ENCODE results near the gene EAF2. TPM values are rescaled to one million over a fixed set of nuclear protein-coding genes. Genes with fewer than 3 reads are reported as not detected.

The EAF2 gene
- total and polyA plus RNA-seq, 12 donors, result 1.8 to 7.4 (median 3.5) TPM

DNA sequence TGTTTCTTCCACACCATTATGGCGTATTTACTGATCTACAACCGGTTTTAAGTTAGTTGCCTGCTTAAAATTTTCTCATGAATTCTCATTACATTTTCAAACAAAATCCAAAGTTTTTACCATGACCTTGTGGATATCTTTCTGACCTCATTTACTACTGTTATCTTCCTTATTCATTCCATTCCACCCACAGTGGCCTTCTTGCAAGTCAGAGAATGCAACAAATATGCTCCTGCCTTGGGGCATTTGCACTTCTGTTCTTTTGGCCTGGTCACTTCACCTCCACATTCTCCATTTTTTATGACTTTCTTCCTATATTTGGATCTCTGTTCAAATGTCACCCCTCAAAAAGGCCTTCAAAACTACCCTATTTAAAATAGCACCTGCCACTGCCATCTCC, 50.4 kb downstream of the EAF2 start:
- Histone ChIP-seq H3K4me3 (no peak overlapping the region), H3K27me3 (no peaks in the 10 kb centered on the region), H3K36me3 (no peaks in the 10 kb centered on the region), H3K4me1 (no peaks in the 10 kb centered on the region), H3K9me3 (no peaks in the 10 kb centered on the region), H3K27ac (no peak overlapping the region)
- 88 to 95% methylated on average over 2 of the region's 2 CpGs for WGBS, 2 donors
- DNase-seq (no peak), ATAC-seq (no peak)
- TF ChIP-seq, protein P1, sequence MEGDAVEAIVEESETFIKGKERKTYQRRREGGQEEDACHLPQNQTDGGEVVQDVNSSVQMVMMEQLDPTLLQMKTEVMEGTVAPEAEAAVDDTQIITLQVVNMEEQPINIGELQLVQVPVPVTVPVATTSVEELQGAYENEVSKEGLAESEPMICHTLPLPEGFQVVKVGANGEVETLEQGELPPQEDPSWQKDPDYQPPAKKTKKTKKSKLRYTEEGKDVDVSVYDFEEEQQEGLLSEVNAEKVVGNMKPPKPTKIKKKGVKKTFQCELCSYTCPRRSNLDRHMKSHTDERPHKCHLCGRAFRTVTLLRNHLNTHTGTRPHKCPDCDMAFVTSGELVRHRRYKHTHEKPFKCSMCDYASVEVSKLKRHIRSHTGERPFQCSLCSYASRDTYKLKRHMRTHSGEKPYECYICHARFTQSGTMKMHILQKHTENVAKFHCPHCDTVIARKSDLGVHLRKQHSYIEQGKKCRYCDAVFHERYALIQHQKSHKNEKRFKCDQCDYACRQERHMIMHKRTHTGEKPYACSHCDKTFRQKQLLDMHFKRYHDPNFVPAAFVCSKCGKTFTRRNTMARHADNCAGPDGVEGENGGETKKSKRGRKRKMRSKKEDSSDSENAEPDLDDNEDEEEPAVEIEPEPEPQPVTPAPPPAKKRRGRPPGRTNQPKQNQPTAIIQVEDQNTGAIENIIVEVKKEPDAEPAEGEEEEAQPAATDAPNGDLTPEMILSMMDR (IDR thresholded peaks at IDR 0.05), result no peak
- intact Hi-C loops (cut with DNase I), result loop anchor here in 1 of 10 donors (10.0 kb wide), 1 partner anchor 109 kb away; no protein-coding TSS in a partner anchor

DNA sequence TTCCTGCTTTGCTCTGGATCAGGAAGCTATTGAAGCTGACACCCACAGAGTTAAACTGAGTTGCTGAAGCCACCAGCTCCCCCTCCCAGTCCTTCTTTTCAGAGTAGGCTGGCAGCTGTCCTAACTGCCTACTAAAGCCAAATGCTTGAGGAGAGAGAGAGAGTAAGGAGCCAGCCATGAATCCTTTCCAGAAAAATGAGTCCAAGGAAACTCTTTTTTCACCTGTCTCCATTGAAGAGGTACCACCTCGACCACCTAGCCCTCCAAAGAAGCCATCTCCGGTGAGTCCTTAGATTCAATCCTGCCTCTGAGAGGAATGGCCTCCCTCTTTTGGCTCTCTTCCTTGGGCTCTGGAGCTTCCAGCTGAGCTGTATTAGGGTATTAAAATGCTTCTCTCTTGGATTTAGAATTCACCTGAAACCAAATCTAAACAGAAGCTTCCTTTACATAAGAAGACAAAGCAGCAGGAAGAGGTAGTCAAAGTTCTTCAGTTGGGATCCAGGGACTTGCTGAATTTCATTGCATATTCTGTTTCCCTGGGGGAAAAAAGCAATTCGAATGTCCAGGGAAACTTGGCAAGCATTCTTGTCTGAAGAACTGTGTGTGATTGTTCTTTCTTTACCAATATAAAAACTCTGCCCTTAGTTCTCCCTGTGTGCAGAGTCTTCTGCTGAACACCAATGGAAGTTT, 59.4 kb downstream of the EAF2 start, which contains the start of gene SLC15A2:
Gene SLC15A2, plus strand, starts transcription at position 101 of the 690 bp plus-strand sequence. Its CDS starts 76 bp downstream, at position 177.
- WGBS, 2 donors, result 9 to 12% methylated on average over 3 of the region's 3 CpGs
- H3K27me3 ChIP-seq, result no peaks in the 10 kb centered on the region
- ATAC-seq (peak in 7 of 8 donors; percentile 58 to 87 (median 75)), DNase-seq (peak in 1 of 2 donors; percentile 38)
- TF ChIP-seq, protein P1 (IDR thresholded peaks at IDR 0.05), result no peak
- peaks cover 0 to 22% (median 0%) of the 10 kb centered on the region in 9 donors for H3K36me3 ChIP-seq
- H3K4me1 ChIP-seq, result peaks cover 0 to 19% (median 4%) of the 10 kb centered on the region in 9 donors
- H3K27ac ChIP-seq, result peak within 1 kb of the TSS in 5 of 10 donors; percentile 14 to 50 (median 37)
- H3K9me3 ChIP-seq, result no peaks in the 10 kb centered on the region
- H3K4me3 ChIP-seq, result peak within 1 kb of the TSS in 7 of 10 donors; percentile 1 to 39 (median 23)
- intact Hi-C loops (cut with DNase I), result no loop called here

DNA sequence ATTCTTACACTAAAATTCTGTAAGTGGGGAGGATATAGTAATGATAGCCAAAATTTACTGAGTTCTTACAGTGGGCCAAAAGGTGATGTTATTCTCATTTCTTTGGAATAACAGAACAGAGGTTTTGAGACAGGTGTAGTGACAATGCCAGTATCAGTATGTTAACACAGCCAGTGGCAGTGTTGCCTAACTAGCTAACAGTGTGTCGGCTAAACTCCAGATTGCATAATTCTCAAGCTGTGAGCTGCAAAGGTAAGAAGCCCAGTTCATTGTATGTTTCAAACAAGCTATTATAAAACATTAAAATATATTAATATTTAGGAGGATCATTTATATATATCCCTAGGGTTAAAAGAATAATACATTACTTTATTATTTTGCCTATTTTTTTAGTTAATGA, 60.1 kb downstream of the EAF2 start:
- peak in 5 of 8 donors; percentile 46 to 70 (median 50) for ATAC-seq
- TF ChIP-seq, protein P1 (IDR thresholded peaks at IDR 0.05), result no peak
- no peak for DNase-seq
- H3K4me1 ChIP-seq, result peaks cover 0 to 19% (median 4%) of the 10 kb centered on the region in 9 donors
- H3K27me3 ChIP-seq, result no peaks in the 10 kb centered on the region
- peak overlapping the region in 5 of 10 donors; percentile 4 to 39 (median 36) for H3K4me3 ChIP-seq
- 0% methylated on average over 1 of the region's 1 CpG for WGBS, 2 donors
- H3K27ac ChIP-seq, result no peak overlapping the region
- intact Hi-C loops (cut with DNase I), result no loop called here
- no peaks in the 10 kb centered on the region for H3K9me3 ChIP-seq
- peaks cover 0 to 28% (median 0%) of the 10 kb centered on the region in 9 donors for H3K36me3 ChIP-seq

DNA sequence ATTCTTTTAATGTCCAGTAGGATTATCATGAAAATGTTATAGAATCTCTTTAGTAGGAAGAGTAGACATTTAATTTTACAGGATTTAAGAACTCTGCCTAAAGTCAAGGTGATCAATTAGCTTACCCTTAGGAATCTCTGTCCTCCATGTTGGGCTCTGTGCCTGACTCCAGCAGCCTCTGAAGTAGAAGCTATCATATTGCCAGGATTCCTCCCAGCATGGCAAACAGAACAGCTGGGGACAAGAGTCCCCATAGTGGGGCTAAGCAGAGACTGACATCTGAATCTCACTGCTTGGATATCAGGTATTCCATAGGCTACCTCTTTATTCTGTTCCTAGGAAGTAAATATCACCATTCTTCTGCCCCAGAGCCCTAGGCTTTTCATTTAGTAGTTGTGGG, 60.7 kb downstream of the EAF2 start:
- ATAC-seq, result no peak
- H3K4me3 ChIP-seq, result no peak overlapping the region
- peaks cover 0 to 19% (median 4%) of the 10 kb centered on the region in 9 donors for H3K4me1 ChIP-seq
- no peaks in the 10 kb centered on the region for H3K9me3 ChIP-seq
- TF ChIP-seq, protein P1 (IDR thresholded peaks at IDR 0.05), result no peak
- no peak for DNase-seq
- H3K27me3 ChIP-seq, result no peaks in the 10 kb centered on the region
- H3K27ac ChIP-seq, result no peak overlapping the region
- intact Hi-C loops (cut with DNase I), result no loop called here
- peaks cover 0 to 33% (median 0%) of the 10 kb centered on the region in 9 donors for H3K36me3 ChIP-seq
